ENCODE data around the gene COIL. TPM values are rescaled to one million over a fixed set of nuclear protein-coding genes. Genes with fewer than 3 reads are reported as not detected.

COIL gene
- total and polyA plus RNA-seq, 4 donors: 4.7 to 9.9 (median 6.5) TPM

DNA sequence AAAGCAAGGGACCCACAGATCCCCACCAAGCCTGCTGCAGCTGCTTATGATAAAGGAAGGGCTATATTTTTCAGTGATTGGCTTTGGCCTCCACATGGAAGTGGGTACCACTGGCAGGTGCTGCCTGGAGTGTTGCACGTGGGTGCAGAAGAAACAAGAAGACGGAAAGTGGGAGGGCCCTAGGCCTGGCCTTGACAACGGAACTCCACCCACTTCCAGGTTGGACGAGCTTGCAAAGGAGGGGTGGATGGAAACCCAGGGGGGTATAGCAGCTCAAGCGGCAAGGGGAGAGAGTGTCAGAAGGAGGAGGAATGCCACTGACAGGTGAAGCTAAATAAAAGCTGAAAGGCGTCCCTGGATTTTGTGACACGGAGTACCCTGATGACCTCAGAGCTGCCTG, 67.3 kb downstream of the COIL start:
- TF ChIP-seq ZBTB33 (IDR thresholded peaks at IDR 0.05) (no peak), RXRA (IDR thresholded peaks at IDR 0.05) (peak in 1 of 2 donors; percentile 36), ATF3 (IDR thresholded peaks at IDR 0.05) (no peak), MAX (IDR thresholded peaks at IDR 0.05) (no peak), GABPA (IDR thresholded peaks at IDR 0.05 in 1 of 2, conservative IDR thresholded peaks at IDR 0.05 in 1 of 2) (no peak), CTCF (IDR thresholded peaks at IDR 0.05; ENCODE audit: low read depth, low read length, missing input control) (no peak)
- TF ChIP-seq, protein P1, sequence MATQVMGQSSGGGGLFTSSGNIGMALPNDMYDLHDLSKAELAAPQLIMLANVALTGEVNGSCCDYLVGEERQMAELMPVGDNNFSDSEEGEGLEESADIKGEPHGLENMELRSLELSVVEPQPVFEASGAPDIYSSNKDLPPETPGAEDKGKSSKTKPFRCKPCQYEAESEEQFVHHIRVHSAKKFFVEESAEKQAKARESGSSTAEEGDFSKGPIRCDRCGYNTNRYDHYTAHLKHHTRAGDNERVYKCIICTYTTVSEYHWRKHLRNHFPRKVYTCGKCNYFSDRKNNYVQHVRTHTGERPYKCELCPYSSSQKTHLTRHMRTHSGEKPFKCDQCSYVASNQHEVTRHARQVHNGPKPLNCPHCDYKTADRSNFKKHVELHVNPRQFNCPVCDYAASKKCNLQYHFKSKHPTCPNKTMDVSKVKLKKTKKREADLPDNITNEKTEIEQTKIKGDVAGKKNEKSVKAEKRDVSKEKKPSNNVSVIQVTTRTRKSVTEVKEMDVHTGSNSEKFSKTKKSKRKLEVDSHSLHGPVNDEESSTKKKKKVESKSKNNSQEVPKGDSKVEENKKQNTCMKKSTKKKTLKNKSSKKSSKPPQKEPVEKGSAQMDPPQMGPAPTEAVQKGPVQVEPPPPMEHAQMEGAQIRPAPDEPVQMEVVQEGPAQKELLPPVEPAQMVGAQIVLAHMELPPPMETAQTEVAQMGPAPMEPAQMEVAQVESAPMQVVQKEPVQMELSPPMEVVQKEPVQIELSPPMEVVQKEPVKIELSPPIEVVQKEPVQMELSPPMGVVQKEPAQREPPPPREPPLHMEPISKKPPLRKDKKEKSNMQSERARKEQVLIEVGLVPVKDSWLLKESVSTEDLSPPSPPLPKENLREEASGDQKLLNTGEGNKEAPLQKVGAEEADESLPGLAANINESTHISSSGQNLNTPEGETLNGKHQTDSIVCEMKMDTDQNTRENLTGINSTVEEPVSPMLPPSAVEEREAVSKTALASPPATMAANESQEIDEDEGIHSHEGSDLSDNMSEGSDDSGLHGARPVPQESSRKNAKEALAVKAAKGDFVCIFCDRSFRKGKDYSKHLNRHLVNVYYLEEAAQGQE (IDR thresholded peaks at IDR 0.05): no peak
- H3K9ac ChIP-seq (ENCODE audit: low read depth in 1 of 2, low read length in 2 of 2): no peak overlapping the region
- no peaks in the 10 kb centered on the region for H3K27me3 ChIP-seq (ENCODE audit: control insufficient read depth in 4 of 4, insufficient read depth in 4 of 4, low read length in 3 of 4)
- H3K9me3 ChIP-seq (ENCODE audit: control insufficient read depth in 4 of 4, low read length in 3 of 4): no peaks in the 10 kb centered on the region
- H3K4me1 ChIP-seq (ENCODE audit: control insufficient read depth in 4 of 4, insufficient read depth in 4 of 4, low read length in 3 of 4): peaks cover 0 to 10% (median 0%) of the 10 kb centered on the region in 4 donors
- DNase-seq (ENCODE audit: low spot score): no peak
- no peak overlapping the region for H3K4me3 ChIP-seq (ENCODE audit: low read depth in 1 of 3, low read length in 3 of 3)
- WGBS: 73% methylated on average over 7 of the region's 7 CpGs
- peaks cover 30 to 88% (median 67%) of the 10 kb centered on the region in 4 donors for H3K36me3 ChIP-seq (ENCODE audit: control insufficient read depth in 4 of 4, insufficient read depth in 3 of 4, low read depth in 1 of 4, low read length in 3 of 4)
- H3K27ac ChIP-seq (ENCODE audit: low read depth in 1 of 2, low read length in 2 of 2): no peak overlapping the region

- Histone ChIP-seq H3K36me3 (ENCODE audit: control insufficient read depth in 4 of 4, insufficient read depth in 3 of 4, low read depth in 1 of 4, low read length in 3 of 4) (peaks cover 30 to 88% (median 66%) of the 10 kb centered on the region in 4 donors), H3K9ac (ENCODE audit: low read depth in 1 of 2, low read length in 2 of 2) (no peak overlapping the region), H3K4me1 (ENCODE audit: control insufficient read depth in 4 of 4, insufficient read depth in 4 of 4, low read length in 3 of 4) (peaks cover 0 to 10% (median 0%) of the 10 kb centered on the region in 4 donors), H3K27ac (ENCODE audit: low read depth in 1 of 2, low read length in 2 of 2) (no peak overlapping the region), H3K9me3 (ENCODE audit: control insufficient read depth in 4 of 4, low read length in 3 of 4) (peaks cover 0 to 3% (median 0%) of the 10 kb centered on the region in 4 donors), H3K27me3 (ENCODE audit: control insufficient read depth in 4 of 4, insufficient read depth in 4 of 4, low read length in 3 of 4) (no peaks in the 10 kb centered on the region), H3K4me3 (ENCODE audit: low read depth in 1 of 3, low read length in 3 of 3) (no peak overlapping the region)
- DNase-seq (ENCODE audit: low spot score): no peak
- 96% methylated on average over 1 of the region's 1 CpG for WGBS
- TF ChIP-seq SP1 (IDR thresholded peaks at IDR 0.05) (no peak), JUND (IDR thresholded peaks at IDR 0.05) (no peak), ZBTB33 (IDR thresholded peaks at IDR 0.05) (no peak), RAD21 (IDR thresholded peaks at IDR 0.05) (no peak), CTCF (IDR thresholded peaks at IDR 0.05; ENCODE audit: low read depth, low read length, missing input control) (no peak), HNF4A (conservative IDR thresholded peaks at IDR 0.05) (no peak), GABPA (IDR thresholded peaks at IDR 0.05 in 1 of 2, conservative IDR thresholded peaks at IDR 0.05 in 1 of 2) (no peak), ATF3 (IDR thresholded peaks at IDR 0.05) (no peak), MAX (IDR thresholded peaks at IDR 0.05) (no peak), FOXA1 (IDR thresholded peaks at IDR 0.05) (no peak)
- TF ChIP-seq, protein P1 (IDR thresholded peaks at IDR 0.05): no peak
Observed at GRCh38 chr17:56892333-56892732, 68.5 kb downstream of the COIL start.
